Activated CD4-positive, alpha-beta T cell treated with anti-CD3 and anti-CD28 coated beads, Interleukin-2, Interleukin-4, amounts not matched to agents 100 ng/mL and 50 ng/mL, durations not matched to agents 16 hours and 8 hours (primary cell): ENCODE results near the gene GNG3.
"Not testable (repeated sequence)": the region's sequence is repeated elsewhere in the genome, so short reads cannot be mapped to it uniquely, and the experiment has no call there.

Experiments used
- DNase-seq: peaks from one replicate; pipeline ENCODE4 v3.0.0-alpha.2; 2020; ENCODE audit warnings: low spot score

GNG3 gene

DNA sequence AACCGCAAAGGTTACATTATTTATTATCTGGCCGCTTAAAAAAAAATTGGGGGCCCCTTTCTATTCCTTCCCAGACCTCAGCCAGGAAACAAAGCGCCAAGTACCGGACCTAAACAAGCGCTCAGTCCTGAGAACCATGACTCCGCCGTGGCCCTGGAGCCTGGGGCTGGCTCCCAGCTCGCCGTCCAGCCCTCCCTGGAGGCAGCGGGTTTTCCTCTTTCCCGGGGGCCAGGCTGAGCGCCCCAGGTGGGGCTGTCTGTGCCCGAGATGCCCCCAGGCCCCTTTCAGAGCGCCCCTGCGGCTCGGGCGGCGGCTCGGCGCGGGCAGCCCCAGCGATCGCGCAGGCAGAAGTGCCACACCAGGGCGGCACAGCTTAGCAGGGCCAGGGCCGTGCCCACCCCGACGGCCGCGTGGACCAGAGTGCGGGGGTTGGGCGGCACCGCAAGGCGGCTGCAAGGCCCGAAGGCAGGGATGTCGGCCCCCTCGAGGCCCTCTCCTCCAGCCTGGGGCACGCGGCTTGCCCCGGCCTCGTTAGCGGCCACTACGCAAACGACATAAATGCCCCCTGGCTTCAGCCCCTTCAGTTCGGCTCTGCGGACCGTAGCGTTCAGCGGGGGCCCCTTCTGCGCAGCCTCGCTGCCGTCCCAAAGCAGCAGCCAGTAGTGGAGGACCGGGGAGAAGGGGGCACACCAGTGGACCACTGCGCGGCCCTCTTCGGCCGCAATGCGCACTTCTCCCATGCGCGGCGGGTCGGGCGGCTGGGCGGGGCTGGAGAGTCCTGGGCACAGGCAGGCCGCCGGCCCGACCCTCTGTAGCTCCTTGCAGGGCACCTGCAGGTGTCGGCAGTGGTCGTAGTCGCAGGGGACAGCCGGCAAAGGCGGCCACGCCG is 19.7 kb upstream of the GNG3 start:
- DNase-seq, result no peak

DNA sequence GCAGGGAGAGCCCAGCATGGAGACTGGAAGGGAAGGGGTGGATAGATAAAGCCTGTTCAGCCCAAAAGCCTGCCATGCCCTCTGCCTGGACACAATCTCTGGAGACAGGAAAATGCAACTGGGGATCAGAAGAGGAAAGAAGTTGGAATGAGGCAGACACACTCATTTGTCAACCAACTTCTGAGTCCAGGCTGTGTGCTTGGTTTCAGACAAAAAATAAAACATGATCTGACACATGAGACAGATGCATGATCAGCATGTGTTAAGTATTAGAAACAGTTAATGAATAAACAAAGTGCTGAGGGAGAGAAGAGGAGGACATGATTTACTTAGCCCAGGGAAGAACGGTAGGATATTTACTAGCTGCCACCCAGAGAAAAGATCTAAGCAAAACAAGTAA is 19.0 kb upstream of the GNG3 start:
- DNase-seq, result no peak

DNA sequence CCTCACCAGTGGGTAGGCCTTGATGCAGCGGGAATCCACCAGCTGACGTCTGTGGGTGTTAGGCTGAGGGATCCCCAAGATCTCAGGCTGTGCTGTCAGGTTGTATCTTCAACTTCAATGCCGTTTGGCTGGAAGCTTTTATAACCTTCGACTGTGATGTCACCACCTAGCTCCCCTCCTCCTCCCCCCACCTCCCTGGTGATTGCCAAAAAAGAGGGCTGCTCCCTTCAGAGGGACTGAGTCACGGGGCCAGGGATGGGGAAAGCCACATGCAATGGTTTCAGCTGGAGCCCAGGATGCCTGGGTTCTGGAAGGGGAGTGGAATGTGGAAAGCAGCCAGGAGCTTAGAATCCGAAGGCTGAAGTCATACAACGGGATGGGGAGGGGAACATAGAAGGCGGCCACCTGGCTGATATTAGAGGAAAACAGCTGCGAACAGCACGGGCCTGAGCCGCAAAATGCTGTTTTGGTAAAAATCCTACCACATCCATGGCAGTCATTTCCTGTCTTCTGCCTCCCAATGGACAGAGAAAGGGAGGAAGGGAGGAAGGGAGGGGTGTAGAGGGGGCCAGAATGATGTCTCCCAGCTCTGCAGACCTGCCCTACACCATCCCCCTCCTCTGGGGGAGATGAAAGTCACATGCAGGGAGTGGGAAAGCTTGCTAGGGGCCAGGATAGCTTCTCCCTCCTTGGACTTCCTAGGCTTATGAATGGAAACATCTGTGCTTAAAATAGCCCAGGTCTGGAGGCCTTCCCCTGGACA is 17.9 kb upstream of the GNG3 start, which contains the start of gene LRRN4CL:
Gene LRRN4CL, minus strand, starts transcription at position 110 of the 763 bp plus-strand sequence. CDS start 1,022 bp downstream, outside the sequence.
- no peak for DNase-seq

DNA sequence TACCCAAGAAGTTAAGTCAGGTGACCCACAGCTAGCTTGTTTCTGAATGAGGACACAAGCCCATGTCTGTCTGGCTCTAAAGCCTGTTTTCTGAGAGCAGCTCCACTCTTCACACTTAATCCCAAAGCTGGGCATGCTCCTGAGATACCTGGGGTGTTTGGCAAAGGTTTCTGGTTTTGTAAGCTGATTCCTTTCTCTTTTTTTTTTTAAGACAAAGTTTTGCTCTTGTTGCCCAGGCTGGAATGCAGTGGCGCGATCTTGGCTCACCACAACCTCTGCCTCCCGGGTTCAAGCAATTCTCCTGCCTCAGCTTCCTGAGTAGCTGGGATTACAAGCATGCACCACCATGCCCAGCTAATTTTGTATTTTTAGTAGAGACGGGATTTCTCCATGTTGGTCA is 13.9 kb upstream of the GNG3 start:
- not testable (repeated sequence) for DNase-seq

DNA sequence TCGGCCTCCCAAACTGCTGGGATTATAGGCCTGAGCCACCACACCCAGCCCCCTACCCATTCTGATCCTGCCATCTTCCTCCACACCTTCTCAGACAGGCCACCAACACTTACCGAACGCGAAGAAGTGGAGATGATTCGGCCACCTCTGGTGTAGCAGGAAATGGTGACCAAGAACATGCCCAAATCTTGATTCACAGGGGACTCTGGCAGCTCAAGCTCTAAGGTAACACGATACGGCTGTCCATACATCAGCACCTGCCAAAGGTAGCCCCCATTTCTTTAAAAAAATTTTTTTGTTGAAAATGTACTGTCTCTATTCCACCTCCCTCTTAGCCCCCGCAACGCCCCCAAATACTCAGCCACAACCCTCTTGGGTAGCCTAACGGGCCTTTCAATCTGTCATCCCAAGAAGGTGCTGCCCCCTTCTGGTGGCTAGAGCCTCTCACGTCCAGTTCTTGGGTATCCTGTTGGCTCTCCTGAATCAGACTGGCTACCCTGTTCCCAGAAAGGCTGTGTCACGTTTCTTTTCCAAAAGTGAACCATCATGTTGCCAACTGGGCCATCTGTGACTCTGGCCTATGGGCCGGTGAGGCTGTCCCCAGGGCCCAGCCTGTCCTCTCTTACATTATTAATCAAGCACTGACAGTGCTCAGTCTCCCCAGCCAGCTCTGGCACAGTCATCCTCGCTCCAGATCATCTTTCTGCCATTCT is 12.9 kb upstream of the GNG3 start:
- peak; percentile 74 for DNase-seq

DNA sequence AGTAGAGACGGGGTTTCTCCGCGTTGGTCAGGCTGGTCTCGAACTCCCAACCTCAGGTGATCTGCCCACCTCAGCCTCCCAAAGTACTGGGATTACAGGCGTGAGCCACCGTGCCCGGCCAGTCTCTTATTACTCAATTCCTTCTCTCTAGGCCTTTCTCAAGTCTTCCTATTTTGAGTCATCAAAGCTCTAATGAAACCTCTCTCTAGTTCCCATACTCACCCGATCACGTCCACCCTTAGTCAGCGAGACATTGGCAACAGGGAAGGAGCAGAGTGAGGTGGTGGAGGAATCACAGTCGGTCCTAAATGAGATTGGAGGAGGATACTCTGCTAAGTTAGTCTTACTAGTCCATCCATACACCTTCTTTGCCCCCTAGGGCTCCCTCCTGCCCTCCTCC is 5.2 kb upstream of the GNG3 start:
- DNase-seq, result peak; percentile 55

DNA sequence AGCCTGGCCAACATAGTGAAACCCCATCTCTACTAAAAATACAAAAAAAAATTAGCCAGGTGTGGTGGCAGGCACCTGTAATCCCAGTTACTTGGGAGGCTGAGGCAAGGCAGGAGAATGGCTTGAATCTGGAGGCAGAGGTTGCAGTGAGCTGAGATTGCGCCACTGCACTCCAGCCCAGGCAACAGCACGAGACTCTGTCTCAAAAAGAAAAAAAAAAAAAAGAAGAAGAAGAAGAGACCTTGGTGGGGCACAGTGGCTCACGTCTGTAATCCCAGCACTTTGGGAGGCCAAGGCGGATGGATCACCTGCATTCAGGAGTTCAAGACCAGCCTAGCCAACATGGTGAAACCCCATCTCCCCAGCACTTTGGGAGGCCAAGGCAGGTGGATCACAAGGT is 3.6 kb upstream of the GNG3 start:
- DNase-seq, result not testable (repeated sequence)

DNA sequence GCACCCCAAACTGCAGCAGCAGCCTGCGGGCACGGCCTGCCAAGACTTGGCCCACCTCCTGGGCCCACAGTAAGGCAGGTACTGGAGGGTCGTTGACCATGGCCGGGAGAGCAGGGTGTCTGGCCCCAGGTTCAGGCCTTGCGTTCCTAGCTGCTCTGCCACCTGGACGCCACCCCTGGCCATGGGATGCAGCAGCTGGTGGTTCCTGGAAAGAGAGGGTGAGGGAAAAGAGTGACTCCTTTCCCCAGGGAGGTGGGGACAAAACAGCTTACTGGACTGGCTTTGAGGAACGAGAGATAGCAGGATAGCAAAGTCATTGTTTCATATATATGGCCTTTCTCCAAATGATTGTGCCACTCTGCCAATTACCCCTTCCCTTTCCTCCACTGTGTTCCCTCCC is 2.1 kb upstream of the GNG3 start:
- no peak for DNase-seq

DNA sequence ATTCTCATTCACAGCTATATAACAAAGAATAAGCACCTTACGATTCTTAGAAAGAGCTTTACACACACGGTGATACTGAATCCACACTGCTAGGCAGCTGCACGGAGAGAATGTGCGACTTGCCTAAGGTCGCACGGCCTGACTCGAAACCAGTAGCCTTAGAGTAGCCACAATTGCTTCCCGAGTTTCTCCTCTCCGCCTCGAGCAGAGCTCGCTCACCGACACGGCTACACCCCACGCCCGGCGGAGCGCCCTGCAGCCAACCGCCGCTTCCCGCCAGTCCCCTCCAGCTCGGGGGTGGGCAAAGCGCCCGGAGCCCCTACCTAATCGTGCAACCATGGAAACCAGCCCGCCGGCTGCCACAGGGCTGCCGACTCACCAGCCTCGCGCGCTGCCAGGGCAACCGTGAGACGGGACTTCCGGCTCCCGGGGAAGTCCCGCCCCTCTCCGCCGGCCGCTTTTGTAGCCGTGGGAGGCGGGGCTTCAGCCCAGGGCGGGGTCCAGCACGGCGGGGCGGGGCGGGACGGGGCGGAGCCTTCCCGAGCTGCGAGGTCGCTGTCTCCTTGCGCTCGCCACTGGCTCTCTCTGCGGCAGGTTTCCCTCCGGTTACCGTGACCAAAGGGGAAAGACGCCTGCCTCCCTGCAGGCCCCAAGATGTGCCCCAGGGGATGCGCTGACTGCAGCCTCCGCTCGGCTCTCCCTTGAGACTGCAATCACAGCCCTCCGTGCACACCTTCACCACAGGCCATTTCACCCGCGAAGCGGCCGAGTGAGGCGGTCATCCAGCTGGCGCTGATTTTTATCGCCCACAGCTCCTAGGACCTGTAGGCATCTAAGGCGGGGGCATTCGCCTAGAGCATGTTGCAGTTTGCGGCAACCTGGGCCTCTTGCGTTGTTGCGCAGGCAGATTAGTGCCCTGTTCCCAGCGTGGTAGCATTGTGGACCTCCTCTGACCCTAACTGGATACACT is 1.3 kb upstream of the GNG3 start:
- peak; percentile 95 for DNase-seq

DNA sequence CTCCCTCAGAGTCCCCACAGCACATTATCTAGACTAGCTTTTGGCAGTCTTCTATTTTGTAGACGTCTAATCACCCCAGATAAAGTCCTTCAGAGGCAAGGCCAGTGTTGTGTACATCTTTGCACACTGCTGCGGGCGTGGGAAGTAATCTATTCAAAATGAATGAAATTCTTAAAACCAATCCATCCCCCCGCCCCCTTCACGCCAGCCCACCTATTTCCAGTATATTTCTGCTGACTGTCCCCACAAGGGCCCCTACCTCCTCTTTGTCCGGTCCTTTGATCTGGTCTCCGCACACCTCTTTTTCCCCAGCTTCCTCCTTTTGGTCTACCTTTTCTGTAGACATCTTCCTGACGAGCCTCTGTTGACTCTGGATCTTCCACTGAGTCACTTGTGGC is 627 bp upstream of the GNG3 start:
- DNase-seq, result no peak

DNA sequence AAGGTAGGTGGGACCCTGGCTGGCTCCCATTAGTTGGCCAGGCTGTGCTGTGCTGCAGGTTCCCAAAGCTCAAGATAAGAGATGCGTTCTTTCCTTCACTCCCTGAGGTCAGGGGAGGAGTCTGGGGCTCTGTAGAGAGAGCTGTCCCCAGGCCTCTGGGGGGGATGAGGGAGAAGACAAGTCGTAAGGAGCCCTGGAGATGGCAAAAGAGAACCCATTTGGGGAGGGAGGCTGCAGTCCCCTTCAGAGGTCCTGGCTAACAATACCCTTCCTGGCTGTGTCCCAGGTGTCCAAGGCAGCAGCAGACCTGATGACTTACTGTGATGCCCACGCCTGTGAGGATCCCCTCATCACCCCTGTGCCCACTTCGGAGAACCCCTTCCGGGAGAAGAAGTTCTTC is 916 bp downstream of the GNG3 start:
- DNase-seq, result no peak

DNA sequence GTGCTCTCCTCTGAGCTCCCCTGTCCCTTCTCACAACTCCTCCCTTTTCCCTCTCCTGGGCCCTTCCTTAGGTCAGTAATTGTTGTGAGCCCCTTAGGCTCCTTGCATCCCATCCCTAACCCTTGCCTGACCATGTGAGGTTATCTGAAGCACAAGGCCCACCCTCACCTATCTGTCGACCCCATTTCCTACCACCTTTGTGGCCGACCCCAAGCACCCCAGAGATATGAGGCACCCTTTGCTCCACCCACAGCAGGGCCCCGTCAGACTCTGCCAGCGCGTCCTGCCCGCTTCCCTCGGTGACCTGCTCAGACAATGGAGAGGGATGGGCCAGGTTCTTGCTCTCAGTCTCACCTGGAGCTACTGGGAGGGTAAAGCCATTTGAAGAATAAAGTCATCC is 1.3 kb downstream of the GNG3 start:
- peak; percentile 24 for DNase-seq

DNA sequence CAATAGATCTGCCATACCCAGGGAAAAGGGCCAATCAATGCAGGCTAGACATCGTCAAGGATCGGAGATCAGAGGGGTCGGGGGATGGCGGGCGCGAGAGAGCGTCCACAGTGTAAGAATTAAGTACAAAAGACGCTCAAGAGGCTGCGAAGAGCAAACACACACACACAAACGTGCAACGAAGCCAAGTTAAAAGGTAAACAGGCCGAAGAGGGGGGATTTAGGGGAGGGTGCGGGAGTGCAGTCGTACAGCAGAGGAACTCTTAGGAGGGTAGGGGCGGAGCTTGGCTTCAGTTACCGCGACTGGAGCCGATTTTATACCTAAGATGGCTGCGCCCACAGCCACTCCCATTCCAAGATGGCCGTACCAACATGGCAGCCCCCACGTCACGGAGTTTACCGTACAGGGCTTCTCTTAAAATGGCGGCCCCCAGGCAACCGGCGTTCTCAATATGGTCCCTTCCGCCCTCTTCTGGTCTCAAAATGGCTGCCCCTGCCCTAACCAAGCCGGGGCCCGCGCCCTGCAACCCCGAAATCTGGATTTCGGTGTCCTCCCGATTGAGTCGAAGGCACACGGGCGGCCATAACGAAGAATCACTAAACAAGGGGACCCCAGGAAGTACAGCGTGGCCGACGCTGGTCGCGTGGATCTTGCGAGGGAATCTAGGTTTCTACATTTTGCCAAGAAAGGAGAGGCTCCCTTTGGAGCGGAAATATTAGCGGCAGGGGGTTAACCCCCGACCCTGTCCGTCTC is 1.9 kb downstream of the GNG3 start:
- peak; percentile 98 for DNase-seq

DNA sequence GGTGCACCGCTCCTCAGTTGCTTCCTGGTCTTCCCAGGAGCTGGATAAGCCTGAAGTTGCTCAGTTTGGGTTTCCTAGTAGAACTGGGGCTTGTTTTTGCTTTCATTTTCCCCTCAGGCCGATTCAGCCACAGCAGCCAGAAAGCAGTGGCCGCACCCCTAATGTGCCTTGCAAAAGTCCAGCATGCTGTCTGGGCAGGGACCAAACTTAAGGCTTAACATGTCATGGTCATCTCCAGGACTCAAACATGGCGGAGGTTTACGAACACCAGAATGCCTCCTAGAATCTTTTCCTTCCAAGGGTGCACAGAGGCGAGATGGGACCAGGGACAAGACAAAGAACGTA is 2.5 kb downstream of the GNG3 start:
- peak; percentile 25 for DNase-seq

DNA sequence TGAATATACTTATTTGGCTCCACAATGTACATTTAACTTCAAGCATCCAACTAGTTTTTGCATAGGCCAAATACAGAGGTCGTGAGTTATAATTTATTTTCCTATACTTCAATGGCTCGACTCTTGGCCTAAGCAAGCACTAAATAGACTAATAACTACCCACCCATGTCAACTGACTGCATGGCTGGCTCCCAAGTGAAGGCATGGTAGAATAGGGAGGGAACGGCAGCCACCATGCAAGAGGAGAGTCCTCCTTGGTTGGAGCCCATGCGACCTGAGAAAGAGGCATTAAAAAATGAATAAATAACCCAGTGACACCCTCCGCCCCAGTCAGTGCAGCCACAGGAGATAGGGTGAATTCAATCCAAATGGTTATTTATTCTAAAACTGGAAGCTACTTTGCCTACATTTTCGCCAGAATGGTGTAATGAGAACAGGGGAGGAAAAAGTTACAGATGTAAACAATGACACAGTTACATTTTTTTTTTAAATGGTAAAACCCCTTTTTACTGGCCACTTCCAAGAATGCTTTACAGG is 4.9 kb downstream of the GNG3 start:
- no peak for DNase-seq

DNA sequence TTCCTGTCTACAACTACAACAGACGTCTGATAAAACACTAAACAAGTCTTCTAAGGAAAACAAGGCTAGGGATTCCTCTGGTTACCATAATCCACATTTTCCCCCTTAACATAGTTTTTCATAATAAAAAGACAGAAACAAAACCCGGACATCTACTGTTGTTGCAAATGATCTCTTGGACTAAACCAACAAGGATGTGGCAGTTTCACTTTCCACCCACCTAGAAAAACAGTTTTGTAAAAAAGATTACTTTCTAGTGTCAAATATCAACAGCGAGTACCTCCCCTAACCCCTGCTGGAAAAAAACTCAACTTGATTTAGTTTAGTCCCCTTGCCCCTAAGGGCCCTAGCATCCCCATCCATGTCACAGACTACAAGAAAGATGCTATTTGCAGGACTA is 5.4 kb downstream of the GNG3 start:
- DNase-seq, result no peak

DNA sequence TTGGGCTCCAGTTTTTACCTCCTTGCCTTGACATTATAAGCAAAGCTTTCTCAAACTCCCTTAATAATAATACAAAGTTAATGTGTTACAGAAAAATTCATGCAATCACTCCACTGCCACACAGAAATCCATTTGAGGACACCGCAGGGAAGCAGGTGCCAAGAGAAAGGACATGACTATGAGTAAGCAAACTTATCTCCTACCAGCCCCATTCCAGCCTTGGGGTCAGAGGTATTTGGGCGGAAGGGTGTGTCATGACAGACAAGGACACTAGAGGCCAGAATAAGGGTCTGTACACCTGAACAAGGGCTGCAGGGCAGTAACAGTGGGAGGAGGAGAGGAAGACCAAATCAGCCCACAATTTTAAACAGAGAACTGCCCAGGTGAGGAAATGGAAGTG is 5.9 kb downstream of the GNG3 start:
- no peak for DNase-seq

DNA sequence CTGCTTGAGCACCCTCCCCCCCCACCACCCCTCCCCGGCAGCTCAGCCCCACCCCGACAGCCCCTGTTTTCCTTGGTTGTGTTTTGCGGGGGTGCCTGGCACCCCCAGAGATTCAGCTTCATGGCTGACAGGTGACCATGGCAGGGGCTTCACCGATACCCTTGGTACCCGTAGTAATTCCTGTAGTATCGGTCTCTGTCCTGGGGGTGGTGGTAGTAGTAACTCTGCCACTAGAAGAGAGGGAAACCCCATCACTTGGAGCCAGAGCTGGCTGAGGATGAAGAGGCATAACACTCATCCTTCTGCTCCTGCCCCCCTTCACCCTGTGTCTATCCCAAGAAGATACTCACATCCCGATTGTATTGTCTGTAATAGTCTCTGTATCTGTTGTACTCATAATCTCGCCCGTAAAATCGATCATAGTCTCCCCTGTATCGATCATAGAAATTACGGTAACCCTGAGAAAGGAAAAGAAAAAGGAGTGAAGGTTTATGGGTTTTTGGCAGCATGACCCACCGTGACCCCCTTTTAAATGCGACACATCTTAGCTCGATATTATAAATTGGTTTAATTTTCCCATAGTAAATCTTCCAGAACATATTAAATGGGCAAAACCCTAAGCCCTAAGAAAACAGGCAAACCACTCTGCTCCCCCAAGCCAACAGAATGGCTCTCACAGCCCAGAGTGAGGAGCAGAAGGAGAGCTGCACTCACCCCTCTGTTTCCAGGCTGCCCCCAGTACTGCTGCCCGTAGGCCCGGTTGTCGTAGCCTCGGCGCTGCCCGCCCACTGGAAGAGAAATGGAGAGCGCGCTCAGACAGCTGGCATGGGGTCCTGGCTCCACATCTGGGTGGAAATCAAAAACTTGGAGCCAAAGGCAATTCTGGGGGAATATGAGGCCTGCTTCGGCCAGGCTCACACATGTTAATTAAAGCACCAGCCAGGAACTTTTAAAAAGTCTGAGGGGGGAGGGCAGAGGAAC is 8.0 kb downstream of the GNG3 start:
- DNase-seq, result no peak

DNA sequence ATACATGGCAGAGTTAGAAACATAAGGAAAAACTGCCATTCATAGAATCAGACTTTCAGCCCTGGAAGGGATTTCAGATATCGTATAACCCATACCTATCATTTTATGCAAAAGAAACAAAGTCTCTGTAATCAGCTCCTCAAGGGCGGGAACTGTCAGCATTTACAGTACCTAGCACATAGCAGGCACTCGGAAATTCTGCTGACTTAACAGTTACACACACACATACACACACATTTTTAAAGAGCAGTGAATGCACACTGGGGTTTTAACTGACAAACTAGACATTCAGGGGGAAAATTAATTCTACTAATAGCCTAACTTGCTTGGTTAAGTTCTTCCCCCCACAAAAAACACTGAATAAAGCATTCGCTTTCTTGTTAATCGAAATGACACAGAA is 8.7 kb downstream of the GNG3 start:
- DNase-seq, result no peak
